NOMO-1 treated with dmso at 0.1 percent for 144 hours (cell line): ENCODE measurements around the gene UBE2U.

Experiments
- DNase-seq: peaks from one replicate; lab custom pipeline; 2025; ENCODE audit not compliant: unreplicated experiment; lab: John Stamatoyannopoulos, UW

The UBE2U gene

DNA sequence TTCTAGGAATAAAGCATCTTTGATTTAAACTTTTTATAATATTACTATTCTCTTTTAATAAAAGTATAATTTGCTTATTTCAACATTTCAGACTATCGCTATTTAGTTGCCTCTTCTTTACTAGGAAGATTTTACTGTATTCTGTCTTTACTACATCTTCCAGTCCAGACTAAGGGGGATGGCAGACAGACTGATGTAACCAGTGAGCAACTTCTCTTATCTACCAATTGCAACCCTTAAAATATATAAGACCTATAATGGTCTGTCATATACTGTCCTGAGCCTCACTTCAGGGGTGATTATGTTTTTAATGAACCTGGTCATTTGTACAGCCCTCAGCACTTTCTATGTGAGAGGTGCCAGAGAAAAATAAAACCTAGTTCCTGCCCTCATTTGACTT is 87.0 kb downstream of the UBE2U start:
- no peak for DNase-seq

DNA sequence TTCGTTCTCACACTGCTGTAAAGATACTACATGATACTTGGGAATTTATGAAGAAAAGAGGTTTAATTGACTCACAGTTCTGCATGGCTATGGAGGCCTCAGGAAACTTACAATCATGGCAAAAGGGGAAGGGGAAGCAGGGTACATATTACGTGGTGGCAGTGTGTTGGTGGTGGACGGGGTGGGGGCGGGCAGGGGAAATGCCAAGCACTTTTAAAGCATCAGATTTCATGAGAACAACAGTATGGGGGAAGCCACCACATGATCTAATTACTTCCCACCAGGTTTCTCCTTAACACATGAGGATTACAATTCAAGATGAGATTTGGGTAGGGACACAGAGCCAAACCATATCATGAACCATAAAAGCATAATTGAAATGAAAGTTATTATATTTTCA is 88.5 kb downstream of the UBE2U start:
- DNase-seq, result no peak

DNA sequence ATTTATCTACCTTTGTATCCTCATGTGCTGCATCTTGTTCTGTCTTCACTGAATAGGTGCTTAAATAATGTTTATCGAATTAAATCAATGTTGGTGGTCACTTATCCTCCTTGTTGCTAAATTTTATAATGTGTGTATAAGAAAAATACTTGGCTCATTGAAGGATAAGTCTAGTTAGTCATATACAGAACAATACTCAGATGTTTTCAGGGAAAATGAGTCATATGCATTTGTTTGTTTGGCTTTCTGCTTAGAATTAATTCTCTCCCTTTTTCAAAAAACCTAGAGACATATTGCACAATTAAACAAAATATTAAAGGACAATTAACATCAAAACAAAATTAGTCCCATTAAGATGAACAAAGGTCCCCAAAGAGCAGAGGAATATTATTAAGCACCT is 89.0 kb downstream of the UBE2U start:
- DNase-seq, result no peak

DNA sequence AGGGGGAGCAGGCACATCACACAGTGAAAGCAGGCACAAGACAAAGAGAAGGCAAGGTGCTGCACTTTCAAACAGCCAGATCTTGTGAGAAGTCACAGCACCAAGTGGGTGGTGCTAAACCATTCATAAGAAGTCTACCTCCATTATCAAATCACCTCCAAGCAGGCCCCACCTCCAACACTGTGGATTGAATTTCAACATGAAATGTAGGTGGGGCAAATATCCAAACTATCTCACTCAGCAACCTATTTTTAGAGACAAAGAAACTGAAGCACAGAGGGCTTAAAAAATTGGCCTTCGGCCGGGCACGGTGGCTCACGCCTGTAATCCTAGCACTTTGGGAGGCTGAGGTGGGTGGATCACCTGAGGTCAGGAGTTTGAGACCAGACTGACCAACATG is 90.4 kb downstream of the UBE2U start:
- no peak for DNase-seq

DNA sequence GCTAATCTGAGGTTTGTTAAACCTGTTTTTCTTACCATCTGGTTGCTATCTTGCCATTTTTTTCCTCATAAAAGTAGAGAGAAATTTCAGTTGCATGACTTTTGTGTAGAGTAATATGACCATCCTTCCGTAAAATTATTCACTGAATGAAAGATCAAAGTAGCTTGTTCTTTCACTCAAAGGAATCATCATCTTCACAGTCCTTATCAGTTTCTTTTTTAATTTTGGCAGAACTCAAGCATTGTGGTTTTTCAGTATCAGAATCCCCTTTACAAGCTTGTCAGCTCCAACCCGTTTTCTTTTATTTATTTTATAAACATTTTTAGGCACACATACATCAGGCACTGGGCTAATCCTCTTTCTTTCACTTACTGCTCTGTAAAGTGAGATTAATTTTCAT is 91.7 kb downstream of the UBE2U start:
- no peak for DNase-seq

DNA sequence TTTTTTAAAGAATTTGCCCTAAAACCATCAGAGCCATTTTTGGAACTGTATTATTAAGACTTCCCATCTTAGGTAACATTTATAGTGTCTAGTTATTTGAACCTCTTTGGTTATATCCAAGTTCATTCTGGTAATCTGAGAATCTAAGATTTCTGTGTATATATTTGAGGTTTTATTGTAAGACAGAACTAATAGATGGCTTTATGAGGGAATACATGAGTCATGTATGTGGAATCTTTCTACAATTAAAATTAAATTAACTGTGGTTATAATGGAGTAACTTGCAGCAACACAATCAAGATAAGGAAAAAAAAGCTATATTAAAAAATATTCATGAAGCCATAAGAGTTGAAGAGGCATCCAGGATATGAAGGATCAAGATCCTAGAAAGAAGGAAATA is 92.1 kb downstream of the UBE2U start:
- no peak for DNase-seq

DNA sequence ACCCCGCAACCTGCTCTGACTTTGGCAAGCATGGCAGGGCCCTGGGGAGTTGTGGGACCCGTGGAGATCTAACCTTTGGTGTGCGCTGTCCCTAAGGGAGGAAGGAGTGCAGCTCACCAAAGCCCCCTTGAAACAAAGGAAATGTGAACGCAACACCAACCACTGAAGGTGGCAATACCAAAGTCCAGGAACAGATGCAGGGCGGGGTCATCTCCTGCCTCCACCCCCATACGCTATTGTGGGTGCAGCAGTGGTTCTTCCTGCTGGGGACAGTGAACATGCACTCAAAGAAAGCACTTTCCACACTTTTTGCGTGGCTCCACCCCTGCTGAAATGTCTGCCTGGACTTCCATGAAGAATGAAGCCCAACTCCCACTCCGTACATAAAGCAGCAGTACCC is 93.0 kb downstream of the UBE2U start:
- no peak for DNase-seq

DNA sequence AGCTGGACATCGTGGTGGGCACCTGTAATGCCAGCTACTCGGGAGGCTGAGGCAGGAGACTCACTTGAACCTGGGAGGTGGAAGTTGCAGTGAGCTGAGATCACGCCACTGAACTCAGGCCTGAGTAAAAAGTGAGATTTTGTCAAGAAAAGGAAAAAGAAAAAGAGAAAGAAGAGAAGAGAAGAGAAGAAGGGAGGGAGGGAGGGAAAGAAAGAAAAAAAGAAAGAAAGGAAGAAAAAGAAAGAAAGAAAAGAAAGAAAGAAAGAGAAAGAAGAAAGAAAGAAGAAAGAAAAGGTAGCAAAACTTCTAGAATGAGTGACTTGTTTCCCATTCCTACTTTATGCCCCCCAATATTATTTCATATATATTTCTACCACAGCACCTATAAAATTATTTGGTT is 98.8 kb downstream of the UBE2U start:
- no peak for DNase-seq

DNA sequence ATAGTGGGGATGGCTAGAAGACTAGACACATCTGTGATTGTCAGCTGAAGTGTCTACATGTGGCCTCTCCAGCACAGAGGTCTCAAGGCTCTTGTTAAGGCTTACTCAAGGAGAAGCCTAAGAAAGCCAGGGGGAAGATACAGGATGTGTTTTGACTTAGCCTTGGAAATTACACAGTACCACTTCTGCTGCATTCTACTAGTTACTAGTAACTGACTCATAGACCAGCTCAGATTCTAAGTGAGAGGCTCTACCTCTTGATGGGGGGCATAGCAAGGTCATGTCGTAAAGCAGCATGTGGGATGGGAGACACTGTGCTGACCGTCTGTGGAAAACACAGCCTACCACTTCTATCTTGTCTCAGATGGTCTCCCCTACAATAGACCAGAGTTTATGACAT is 99.5 kb downstream of the UBE2U start:
- no peak for DNase-seq

DNA sequence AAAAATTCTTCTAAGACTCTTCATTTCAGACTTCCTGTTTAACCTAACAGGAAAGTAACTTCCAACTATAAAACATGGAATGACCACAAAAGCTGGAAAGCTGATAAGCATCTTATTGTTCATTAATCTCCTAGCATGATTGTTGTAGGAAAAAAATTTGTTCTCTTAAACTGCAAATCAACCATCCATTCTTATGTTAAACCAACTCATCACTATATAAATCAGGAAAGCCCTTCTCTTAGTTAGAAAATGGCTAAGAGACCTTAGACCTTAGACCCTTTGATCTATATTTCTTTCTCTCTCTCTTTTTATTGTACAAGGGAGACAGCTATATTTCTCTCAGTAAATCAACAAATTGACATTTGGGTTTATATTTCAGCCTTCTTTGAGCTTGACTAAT is 101.4 kb downstream of the UBE2U start:
- no peak for DNase-seq

DNA sequence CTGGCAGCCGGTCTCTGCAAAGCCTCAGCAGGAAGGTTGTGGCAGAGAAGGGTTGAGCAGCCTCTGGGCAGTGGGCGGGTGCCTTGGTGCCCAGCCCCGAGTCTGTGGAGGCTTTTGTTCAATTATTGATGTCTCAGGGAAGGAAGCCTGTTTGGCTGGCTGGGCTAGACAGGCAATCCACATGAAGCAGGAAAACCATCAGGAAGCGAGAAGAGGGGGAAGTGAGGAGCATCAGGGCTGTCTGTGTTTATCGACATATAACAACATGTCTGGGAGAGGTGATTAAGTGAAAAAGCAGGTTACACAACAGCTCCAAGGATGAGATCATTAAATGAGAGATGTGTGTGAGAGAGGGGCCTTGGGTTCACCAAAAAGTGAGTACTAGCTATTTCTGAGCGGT is 105.4 kb downstream of the UBE2U start:
- no peak for DNase-seq

DNA sequence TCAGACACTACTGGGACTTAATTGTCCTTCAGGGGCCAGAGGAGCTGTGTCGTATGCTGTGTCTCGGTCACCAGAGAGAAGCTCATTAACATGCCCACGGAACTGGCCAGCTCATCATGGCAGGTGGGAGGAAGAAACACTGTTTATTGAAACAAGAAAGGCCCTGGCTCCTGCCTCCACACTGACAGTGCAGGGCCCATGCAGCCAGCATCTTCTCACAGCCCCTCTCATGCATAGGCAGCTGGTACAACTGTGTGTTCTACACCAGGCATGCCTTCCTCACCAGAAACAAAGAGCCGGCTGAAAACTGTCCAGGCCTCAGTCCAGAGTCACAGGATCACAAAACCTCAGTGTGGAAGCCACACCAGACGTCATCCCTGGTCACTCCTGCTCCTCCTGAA is 106.0 kb downstream of the UBE2U start:
- no peak for DNase-seq

DNA sequence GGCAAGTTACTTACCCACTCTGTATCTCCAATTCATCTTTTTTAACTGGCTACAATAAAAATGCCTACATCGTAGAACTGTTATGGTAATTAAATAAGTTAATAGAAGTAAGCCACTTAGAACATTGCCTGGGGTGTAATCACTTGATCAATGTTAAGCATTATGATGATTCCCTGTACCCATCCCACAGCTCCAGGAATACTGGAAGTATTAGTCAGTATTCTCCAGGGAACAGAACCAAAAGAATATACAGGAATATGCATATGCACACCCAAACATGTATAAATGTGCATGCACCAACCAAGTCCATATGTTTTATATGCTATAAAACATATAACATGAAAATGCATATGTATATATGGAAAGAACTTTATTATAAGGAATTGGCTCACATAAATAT is 107.3 kb downstream of the UBE2U start:
- no peak for DNase-seq

DNA sequence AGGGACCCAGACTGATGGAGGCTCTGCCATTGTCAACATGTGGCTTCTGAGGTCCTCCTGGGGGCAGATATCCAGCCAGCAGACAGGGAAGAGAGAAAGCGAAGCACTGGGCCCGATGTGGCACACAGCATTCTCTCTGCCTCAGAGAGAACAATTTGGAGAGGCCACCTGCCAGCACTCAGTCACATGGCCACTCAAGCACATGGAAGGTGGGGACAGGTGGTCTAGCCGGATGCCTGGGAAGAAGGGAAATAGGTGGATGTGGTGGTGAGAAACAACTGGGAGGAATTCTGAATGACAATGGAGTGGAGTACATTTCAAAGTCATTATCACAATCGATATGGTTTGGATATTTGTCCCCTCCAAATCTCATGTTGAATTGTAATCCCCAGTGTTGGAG is 109.0 kb downstream of the UBE2U start:
- no peak for DNase-seq

DNA sequence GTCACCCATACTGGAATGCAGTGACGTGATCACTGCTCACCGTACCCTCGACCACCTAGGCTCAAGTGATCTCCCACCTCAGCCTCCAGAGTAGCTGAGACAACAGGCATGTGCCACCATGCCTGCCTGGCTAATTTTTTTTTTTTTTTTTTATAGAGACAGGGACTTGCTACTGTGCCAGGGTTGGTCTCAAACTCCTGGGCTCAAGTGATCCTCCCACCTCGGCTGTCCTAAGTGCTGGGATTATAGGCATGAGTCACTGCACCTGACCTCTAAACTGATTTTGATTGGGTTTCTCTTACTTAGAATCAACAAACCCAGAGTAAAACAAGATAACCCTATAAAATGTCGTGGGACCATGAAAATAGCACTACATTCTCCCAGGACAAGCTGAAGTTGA is 112.0 kb downstream of the UBE2U start:
- DNase-seq, result no peak
